Keratinocyte (primary cell): ENCODE measurements around the gene CACNG3.

ENCODE experiments used
- EZH2 ChIP-seq: IDR thresholded peaks from one replicate; pipeline ENCODE4 v1.6.1; 2012; ENCODE audit warnings: inconsistent platforms, mild to moderate bottlenecking, low read length, moderate library complexity
- TF ChIP-seq, protein P1 (sequence below), 3 experiments: IDR thresholded peaks in 1 of 3; conservative IDR thresholded peaks in 1 of 3; optimal IDR thresholded peaks in 1 of 3; 2 replicates in 2 of 3; 3 replicates in 1 of 3; pipeline versions ENCODE3 to v1.5.1; 2011; ENCODE audit warnings: low read length in 3 of 3, mild to moderate bottlenecking in 3 of 3, moderate library complexity in 2 of 3, control low read depth in 1 of 3, inconsistent platforms in 1 of 3; ENCODE audit not compliant: insufficient read depth in 2 of 3; ENCODE audit errors: extremely low read depth in 1 of 3

DNA sequence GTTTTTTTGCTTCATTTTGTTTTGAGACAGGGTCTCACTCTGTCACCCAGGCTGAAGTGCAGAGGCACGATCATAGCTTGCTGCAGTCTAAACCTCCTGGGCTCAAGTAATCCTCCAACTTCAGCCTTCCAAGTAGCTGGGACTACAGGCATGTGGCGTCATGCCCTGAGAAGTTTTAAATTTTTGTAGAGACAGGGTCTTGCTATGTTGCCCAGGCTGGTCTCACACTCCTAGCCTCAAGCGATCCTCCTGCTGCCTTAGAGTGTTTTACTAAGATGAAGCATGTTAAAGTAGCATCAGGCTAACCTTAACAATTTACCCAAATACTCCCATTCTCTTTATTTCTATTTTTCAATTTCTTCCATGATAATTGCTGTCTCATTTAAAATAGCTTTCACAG, 49.2 kb upstream of the CACNG3 start:
- TF ChIP-seq, protein P1, sequence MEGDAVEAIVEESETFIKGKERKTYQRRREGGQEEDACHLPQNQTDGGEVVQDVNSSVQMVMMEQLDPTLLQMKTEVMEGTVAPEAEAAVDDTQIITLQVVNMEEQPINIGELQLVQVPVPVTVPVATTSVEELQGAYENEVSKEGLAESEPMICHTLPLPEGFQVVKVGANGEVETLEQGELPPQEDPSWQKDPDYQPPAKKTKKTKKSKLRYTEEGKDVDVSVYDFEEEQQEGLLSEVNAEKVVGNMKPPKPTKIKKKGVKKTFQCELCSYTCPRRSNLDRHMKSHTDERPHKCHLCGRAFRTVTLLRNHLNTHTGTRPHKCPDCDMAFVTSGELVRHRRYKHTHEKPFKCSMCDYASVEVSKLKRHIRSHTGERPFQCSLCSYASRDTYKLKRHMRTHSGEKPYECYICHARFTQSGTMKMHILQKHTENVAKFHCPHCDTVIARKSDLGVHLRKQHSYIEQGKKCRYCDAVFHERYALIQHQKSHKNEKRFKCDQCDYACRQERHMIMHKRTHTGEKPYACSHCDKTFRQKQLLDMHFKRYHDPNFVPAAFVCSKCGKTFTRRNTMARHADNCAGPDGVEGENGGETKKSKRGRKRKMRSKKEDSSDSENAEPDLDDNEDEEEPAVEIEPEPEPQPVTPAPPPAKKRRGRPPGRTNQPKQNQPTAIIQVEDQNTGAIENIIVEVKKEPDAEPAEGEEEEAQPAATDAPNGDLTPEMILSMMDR (optimal IDR thresholded peaks at IDR 0.05 in 1 of 3, IDR thresholded peaks at IDR 0.05 in 1 of 3, conservative IDR thresholded peaks at IDR 0.05 in 1 of 3; ENCODE audit: extremely low read depth in 1 of 3, insufficient read depth in 2 of 3, low read length in 3 of 3) = no peak
- no peak for TF ChIP-seq EZH2
